SKM-1 (cell line): ENCODE measurements around the gene IPO5.
"Not testable (repeated sequence)": the region's sequence is repeated elsewhere in the genome, so short reads cannot be mapped to it uniquely, and the experiment has no call there.

ENCODE experiments used
- DNase-seq: peaks from one replicate; lab custom pipeline; 2025; ENCODE audit not compliant: unreplicated experiment; lab: John Stamatoyannopoulos, UW

IPO5 gene

GRCh38 chr13:97948041-97948440, 5.4 kb upstream of the IPO5 start:
- DNase-seq = no peak

- not testable (repeated sequence) for DNase-seq
These were observed 4.2 kb upstream of the IPO5 start for GRCh38 chr13:97949316-97949715.

- no peak for DNase-seq
These were observed 2.1 kb upstream of the IPO5 start for GRCh38 chr13:97951376-97951775.

GRCh38 chr13:97952831-97953230, 644 bp upstream of the IPO5 start:
- not testable (repeated sequence) for DNase-seq

- no peak for DNase-seq
These were observed 7.9 kb downstream of the IPO5 start for GRCh38 chr13:97961340-97961739.

GRCh38 chr13:97962887-97963286, 9.4 kb downstream of the IPO5 start:
- DNase-seq = no peak

- DNase-seq = no peak
These were observed 13.8 kb downstream of the IPO5 start for GRCh38 chr13:97967226-97967625.

- no peak for DNase-seq
These were observed 14.5 kb downstream of the IPO5 start for GRCh38 chr13:97967948-97968347.

- no peak for DNase-seq
These were observed 18.0 kb downstream of the IPO5 start for GRCh38 chr13:97971519-97971918.

- DNase-seq = no peak
These were observed 21.3 kb downstream of the IPO5 start for GRCh38 chr13:97974773-97975172.

- DNase-seq = no peak
These were observed 21.9 kb downstream of the IPO5 start for GRCh38 chr13:97975280-97975847.

GRCh38 chr13:97975848-97976609, 22.6 kb downstream of the IPO5 start:
- peak; percentile 79 for DNase-seq

- DNase-seq = no peak
These were observed 23.4 kb downstream of the IPO5 start for GRCh38 chr13:97976610-97977521.

- no peak for DNase-seq
These were observed 24.5 kb downstream of the IPO5 start for GRCh38 chr13:97977982-97978381.

GRCh38 chr13:97978651-97979050, 25.2 kb downstream of the IPO5 start:
- DNase-seq = no peak

- no peak for DNase-seq
These were observed 25.6 kb downstream of the IPO5 start for GRCh38 chr13:97979051-97979450.

GRCh38 chr13:97979556-97979955, 26.1 kb downstream of the IPO5 start:
- DNase-seq = no peak

GRCh38 chr13:97982286-97982685, 28.8 kb downstream of the IPO5 start:
- DNase-seq = no peak

- DNase-seq = peak; percentile 11
These were observed 33.4 kb downstream of the IPO5 start for GRCh38 chr13:97986835-97987234.

GRCh38 chr13:97999653-98000052, 46.2 kb downstream of the IPO5 start:
- DNase-seq = no peak

GRCh38 chr13:98004107-98004506, 50.6 kb downstream of the IPO5 start:
- DNase-seq = no peak

GRCh38 chr13:98004997-98005396, 51.5 kb downstream of the IPO5 start:
- DNase-seq = not testable (repeated sequence)
